KOPT-K1 (cell line): Measurements from ENCODE around the gene ZC3H13.

Experiments used
- H3K27ac ChIP-seq: fragments of 200-600 bp; sonication (generic); 2 replicates; pipeline ENCODE4 v1.5.1; 2016; ENCODE audit warnings: antibody characterized with exemption, mild to moderate bottlenecking, low read depth, low read length; ENCODE audit not compliant: poor library complexity, severe bottlenecking
- H3K36me3 ChIP-seq: fragments of 200-600 bp; sonication (generic); 2 replicates; pipeline ENCODE4 v1.5.1; 2017; ENCODE audit warnings: antibody characterized with exemption, mild to moderate bottlenecking, low read length, moderate library complexity; ENCODE audit not compliant: insufficient read depth
- H3K9me3 ChIP-seq: fragments of 200-600 bp; sonication (generic); 2 replicates; pipeline ENCODE4 v1.5.1; 2017; ENCODE audit warnings: antibody characterized with exemption, low read length, mild to moderate bottlenecking; ENCODE audit not compliant: insufficient read depth, poor library complexity, severe bottlenecking

Gene ZC3H13

DNA sequence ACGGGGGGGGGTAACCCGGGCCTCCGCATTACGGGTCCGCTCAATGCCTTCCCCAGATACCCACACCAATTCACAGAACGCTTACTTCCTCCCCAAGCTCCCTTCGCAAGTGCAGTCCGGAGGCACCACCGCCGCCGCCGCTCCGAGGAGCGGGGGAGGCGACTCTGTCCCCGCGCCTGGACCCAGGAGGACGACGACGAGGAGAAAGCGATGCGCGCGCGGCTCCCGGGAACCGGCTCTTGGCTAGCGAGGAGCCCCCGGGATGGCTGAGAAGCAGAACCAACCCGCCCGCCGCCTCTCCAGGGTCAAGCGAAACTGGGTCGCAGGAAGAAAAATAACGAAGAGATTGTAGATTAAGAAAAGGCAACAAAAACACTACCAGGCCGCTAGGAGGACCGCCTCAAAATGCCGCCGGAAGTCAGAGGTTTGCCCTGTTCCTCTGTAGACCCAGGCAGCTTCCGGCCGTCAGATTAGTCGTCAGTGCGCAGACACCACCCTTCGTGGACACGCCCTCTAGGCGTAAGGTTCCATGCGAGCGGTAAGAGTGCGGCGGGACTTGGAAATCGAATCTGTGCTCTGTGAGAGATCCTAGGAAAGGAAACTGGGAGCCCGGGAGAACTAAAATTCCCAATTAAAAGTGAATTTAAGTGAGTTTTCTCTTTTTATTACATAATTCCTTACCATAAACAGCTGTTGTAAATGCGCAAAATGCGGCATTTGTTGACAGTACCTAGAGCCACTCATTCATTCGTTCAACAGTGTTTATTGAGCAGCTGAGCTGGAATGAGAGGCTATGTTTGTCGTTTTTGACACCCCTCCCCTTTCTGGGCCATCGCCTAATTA is at the start of gene ZC3H13:
TSS of gene ZC3H13 (minus strand) at position 428 of the 843 bp plus-strand sequence. CDS start 7,239 bp downstream, outside the sequence.
- Histone ChIP-seq H3K9me3 (no peaks in the 10 kb centered on the region), H3K27ac (peak within 1 kb of the TSS; percentile 82)

GRCh38 chr13:46102255-46102605 is 49.7 kb upstream of the ZC3H13 start:
- Histone ChIP-seq H3K27ac (no peak overlapping the region), H3K9me3 (no peaks in the 10 kb centered on the region), H3K36me3 (no peaks in the 10 kb centered on the region)

More for the DNA sequence above, at the start of gene ZC3H13:
- H3K36me3 ChIP-seq: no peaks in the 10 kb centered on the region

DNA sequence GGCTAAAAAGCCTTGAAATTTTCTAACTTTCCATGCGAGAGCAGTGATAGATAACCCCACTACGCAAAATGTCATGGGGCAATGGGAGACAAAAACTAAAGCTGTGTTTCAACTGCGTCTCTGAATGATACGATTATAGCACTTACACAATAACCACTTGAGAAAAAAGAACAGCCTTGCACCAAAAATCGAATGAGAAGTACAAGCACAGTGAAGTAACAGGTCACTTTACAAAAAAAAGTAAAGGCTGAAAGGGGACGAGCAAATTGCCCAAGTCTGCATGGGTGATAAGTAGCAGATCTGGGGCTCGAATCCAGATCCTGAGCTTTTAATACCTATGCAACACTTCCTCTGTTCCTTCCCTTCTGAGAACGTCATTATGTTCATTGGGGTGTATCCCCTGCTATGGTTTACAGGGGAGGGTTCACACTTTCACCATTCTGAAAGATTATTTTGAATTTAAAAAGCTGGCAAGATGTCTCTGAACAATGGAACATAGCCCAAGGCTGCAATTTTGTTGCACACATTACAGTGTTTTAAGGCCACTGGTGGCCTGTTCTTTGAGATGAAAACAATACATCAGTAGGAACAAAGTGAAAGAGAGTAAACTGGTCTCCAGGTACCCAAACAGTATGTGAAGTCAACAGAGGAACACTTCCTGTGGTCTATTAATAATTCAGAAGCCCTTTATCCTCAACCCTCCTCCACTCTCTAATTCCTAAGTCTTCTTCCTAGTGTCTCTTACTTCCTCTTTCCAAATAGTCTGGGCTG is 49.1 kb upstream of the ZC3H13 start:
- no peak overlapping the region for H3K27ac ChIP-seq
- H3K9me3 ChIP-seq: no peaks in the 10 kb centered on the region

GRCh38 chr13:46101002-46101401 is 48.5 kb upstream of the ZC3H13 start:
- H3K27ac ChIP-seq: no peak overlapping the region
- no peaks in the 10 kb centered on the region for H3K36me3 ChIP-seq
- no peaks in the 10 kb centered on the region for H3K9me3 ChIP-seq

More for the DNA sequence above, 49.1 kb upstream of the ZC3H13 start:
- H3K36me3 ChIP-seq: no peaks in the 10 kb centered on the region

DNA sequence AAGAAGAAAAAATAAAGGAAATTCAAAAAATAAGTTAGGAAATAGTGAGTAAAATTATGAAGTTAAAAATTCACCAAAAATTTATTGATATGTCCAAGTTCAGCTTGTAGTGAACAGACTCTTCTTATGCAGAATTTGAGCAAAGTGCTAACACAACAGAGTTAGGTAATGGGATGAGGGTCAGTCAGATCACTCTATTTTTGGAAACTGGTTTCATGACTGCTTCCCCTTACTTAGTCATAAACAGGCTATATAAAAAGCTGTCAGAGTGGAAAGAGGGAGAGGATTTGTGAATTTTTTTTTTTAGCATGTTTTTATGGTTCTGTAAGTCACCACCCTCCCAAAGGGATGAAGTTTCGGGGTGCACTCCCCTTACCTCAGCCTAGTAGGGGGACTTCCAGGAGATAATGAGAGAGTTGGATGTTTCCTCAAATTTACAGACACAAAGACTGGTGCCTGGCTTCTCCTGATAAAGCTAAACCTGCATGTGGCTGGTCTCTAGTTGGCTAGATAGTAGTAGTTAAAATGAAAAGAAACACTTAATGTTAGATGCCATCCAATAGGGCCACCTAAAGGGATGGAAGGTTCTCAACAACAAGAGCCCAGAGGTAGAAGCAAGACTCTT is 47.8 kb upstream of the ZC3H13 start:
- Histone ChIP-seq H3K9me3 (no peaks in the 10 kb centered on the region), H3K36me3 (no peaks in the 10 kb centered on the region), H3K27ac (no peak overlapping the region)

GRCh38 chr13:46097663-46098062 is 45.1 kb upstream of the ZC3H13 start:
- no peaks in the 10 kb centered on the region for H3K9me3 ChIP-seq
- no peak overlapping the region for H3K27ac ChIP-seq
- no peaks in the 10 kb centered on the region for H3K36me3 ChIP-seq

DNA sequence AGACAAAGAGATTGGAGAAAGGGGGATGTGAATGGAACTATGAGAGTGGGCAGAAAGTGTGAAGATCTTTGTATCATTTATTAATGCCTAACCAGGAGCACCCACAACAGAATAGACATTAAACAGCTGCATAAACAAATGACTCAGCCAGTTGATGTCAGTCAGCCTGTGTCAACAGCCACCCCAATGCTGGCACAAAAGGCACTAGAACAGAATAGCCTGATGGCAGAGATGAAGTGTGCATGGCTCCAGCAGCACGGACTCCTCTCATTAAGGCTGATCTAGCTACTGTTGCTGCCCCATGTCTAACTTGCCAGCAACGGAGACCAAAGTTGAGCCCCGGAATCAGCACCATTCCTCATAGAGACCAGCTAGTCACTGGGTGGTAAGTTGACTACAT is 44.5 kb upstream of the ZC3H13 start:
- Histone ChIP-seq H3K9me3 (no peaks in the 10 kb centered on the region), H3K27ac (no peak overlapping the region), H3K36me3 (no peaks in the 10 kb centered on the region)

- Histone ChIP-seq H3K36me3 (no peaks in the 10 kb centered on the region), H3K9me3 (no peaks in the 10 kb centered on the region), H3K27ac (no peak overlapping the region)
Measured at GRCh38 chr13:46094478-46094877, 41.9 kb upstream of the ZC3H13 start.

- Histone ChIP-seq H3K9me3 (no peaks in the 10 kb centered on the region), H3K27ac (no peak overlapping the region), H3K36me3 (no peaks in the 10 kb centered on the region)
Measured at GRCh38 chr13:46088821-46089562, 36.4 kb upstream of the ZC3H13 start.

- Histone ChIP-seq H3K9me3 (no peaks in the 10 kb centered on the region), H3K27ac (no peak overlapping the region), H3K36me3 (no peaks in the 10 kb centered on the region)
Measured at GRCh38 chr13:46087481-46087880, 34.9 kb upstream of the ZC3H13 start.

- Histone ChIP-seq H3K9me3 (no peaks in the 10 kb centered on the region), H3K36me3 (no peaks in the 10 kb centered on the region), H3K27ac (no peak overlapping the region)
Measured at GRCh38 chr13:46086985-46087384, 34.4 kb upstream of the ZC3H13 start.

GRCh38 chr13:46086421-46086922 is 33.9 kb upstream of the ZC3H13 start:
- Histone ChIP-seq H3K9me3 (no peaks in the 10 kb centered on the region), H3K27ac (no peak overlapping the region), H3K36me3 (no peaks in the 10 kb centered on the region)

DNA sequence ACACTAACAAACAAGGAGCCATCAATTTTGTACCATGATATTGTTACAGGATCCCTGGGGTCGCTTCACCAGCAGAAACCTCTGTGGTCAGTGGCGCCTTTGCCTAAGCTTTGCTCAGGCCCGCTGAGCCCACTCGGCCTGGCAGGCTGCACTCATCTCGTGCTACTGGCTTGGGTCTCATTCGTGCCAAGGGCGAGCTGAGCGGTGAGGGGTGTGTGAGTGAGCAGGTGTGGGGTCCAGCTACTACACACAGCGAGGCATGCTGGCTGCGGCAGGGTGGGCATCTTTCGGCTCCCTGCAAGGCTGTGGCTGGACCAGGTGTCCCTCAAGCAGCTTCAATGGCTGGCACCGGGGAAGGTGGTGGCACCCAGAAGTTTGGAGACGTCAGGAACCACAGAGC is 33.2 kb upstream of the ZC3H13 start:
- Histone ChIP-seq H3K27ac (no peak overlapping the region), H3K9me3 (no peaks in the 10 kb centered on the region), H3K36me3 (no peaks in the 10 kb centered on the region)

DNA sequence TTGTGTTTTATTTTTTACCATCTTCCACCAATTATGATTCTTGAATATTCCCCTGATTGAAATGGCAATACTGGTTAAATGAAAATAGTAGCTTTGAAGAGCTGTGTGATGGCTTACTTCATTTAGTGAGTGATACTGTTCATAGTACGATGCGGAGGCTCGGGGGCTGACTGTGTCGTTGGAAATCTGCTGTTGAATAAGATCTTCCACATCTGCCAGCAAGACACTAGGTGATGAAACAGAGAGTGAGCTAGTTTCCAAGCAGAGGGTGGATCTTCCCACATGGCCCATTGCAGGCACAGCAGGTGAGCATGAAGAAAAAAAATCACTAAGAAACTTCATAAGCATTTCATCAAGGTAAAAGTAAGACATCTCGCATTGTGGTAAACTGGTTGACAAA is 29.8 kb upstream of the ZC3H13 start:
- no peak overlapping the region for H3K27ac ChIP-seq
- no peaks in the 10 kb centered on the region for H3K36me3 ChIP-seq
- H3K9me3 ChIP-seq: no peaks in the 10 kb centered on the region
